BLaER1 (cell line): ENCODE data around the gene LMO2.
"Not testable (repeated sequence)": the region's sequence is repeated elsewhere in the genome, so short reads cannot be mapped to it uniquely, and the experiment has no call there.

Experiments
- H3K27ac ChIP-seq: shearing (Covaris generic); formaldehyde crosslinking; 2 replicates; pipeline ENCODE4 v1.8.1; 2022
- H3K27me3 ChIP-seq: shearing (Covaris generic); formaldehyde crosslinking; 2 replicates; pipeline ENCODE4 v1.8.1; 2022
- H3K36me3 ChIP-seq: shearing (Covaris generic); formaldehyde crosslinking; 2 replicates; pipeline ENCODE4 v1.8.1; 2022
- H3K4me1 ChIP-seq: shearing (Covaris generic); formaldehyde crosslinking; 2 replicates; pipeline ENCODE4 v1.8.1; 2022
- H3K4me2 ChIP-seq: shearing (Covaris generic); formaldehyde crosslinking; 2 replicates; pipeline ENCODE4 v1.8.1; 2022
- H3K4me3 ChIP-seq: shearing (Covaris generic); formaldehyde crosslinking; 2 replicates; pipeline ENCODE4 v1.8.1; 2022
- H3K9ac ChIP-seq: shearing (Covaris generic); formaldehyde crosslinking; 2 replicates; pipeline ENCODE4 v1.8.1; 2022
- H3K9me3 ChIP-seq: shearing (Covaris generic); formaldehyde crosslinking; 2 replicates; pipeline ENCODE4 v1.8.1; 2022
- H4K20me1 ChIP-seq: shearing (Covaris generic); formaldehyde crosslinking; 2 replicates; pipeline ENCODE4 v1.8.1; 2022
- Cebpa-rat ChIP-seq: shearing (Covaris generic); IDR thresholded peaks from 2 replicates; pipeline ENCODE4 v1.8.1; 2022

The LMO2 gene

DNA sequence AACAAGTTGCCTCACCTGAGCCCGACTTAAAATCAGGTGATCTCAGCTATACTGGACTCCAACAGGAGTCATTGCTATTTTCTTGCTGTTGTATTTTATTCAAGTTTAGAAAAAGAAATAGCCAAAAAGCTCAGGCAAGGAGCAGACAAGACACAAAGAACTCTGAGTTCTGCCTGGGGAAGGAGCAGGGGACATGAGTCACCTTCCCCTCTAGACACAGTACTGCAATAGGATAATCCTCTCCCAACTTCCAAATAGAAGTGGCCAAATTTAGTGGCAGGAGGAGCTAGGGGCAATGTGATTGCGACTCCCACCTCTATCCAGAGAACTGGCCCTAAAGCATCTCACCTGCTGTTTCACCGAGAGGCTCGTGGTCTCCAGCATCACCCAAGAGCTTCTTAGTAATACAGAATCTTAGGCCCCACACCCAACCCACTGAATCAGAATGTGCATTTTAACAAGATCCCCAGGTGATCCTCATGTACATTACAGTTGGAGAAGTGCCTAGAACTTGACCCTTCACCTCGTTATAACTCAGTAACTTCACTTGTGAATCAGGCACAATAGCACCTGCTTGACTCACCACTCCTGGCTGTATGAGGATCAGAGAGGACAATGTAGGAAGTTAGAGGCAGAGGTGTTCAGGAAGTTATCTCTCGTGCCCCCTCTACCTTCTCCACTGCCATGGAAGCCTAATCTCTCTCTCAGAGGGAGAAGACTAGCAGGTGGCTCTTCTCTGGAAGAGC lies 60.8 kb downstream of the LMO2 start:
- TF ChIP-seq Cebpa-rat: no peak
- Histone ChIP-seq H3K4me1 (peaks cover 9% of the 10 kb centered on the region), H4K20me1 (no peaks in the 10 kb centered on the region), H3K9ac (0 out of 2 replicates have a peak overlapping the region, but pooled peaks have one; percentile 2), H3K27me3 (0 out of 2 replicates have a peak, but pooled peaks cover 5% of the 10 kb centered on the region), H3K4me2 (peak overlapping the region; percentile 17), H3K9me3 (no peaks in the 10 kb centered on the region), H3K36me3 (no peaks in the 10 kb centered on the region), H3K4me3 (no peak overlapping the region), H3K27ac (no peak overlapping the region)

DNA sequence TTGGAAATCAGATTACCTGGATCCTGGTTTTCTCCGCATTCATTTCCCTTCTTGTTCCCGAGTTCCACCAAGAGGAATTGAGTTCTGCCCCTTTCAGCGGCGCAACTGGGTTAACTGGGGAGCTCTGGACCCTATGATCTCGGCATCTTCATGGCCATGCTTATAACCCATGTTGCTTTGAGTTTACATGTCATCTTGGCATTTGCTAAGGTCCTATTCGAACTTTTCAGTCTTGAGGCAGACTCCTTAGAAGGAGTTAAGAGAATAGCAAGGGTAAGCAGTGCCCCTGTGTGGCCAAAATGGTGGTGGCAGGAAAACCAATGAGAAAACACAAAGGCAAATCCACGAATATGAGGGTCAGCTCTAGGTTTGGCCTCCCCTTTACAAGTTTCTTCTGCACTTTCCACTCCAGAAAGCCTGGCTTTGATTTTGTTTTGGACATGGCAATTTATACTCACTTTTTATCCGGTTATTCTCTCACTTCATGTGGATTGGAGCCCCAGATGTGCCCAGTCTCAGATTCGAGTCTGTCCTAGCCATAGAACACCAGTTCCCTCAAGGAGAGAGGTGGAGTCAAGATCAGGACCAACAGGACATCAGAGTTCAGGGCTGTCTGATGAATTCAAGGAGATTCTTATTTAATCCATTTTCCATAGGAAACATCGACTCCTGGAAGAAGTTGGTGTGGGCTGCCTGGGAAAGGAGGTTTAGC lies 62.3 kb downstream of the LMO2 start:
- H3K36me3 ChIP-seq: no peaks in the 10 kb centered on the region
- no peaks in the 10 kb centered on the region for H3K9me3 ChIP-seq
- H3K27me3 ChIP-seq: 0 out of 2 replicates have a peak, but pooled peaks cover 5% of the 10 kb centered on the region
- no peak overlapping the region for H3K27ac ChIP-seq
- TF ChIP-seq Cebpa-rat: no peak
- no peak overlapping the region for H3K4me2 ChIP-seq
- H4K20me1 ChIP-seq: no peaks in the 10 kb centered on the region
- peaks cover 9% of the 10 kb centered on the region for H3K4me1 ChIP-seq
- no peak overlapping the region for H3K9ac ChIP-seq
- no peak overlapping the region for H3K4me3 ChIP-seq

DNA sequence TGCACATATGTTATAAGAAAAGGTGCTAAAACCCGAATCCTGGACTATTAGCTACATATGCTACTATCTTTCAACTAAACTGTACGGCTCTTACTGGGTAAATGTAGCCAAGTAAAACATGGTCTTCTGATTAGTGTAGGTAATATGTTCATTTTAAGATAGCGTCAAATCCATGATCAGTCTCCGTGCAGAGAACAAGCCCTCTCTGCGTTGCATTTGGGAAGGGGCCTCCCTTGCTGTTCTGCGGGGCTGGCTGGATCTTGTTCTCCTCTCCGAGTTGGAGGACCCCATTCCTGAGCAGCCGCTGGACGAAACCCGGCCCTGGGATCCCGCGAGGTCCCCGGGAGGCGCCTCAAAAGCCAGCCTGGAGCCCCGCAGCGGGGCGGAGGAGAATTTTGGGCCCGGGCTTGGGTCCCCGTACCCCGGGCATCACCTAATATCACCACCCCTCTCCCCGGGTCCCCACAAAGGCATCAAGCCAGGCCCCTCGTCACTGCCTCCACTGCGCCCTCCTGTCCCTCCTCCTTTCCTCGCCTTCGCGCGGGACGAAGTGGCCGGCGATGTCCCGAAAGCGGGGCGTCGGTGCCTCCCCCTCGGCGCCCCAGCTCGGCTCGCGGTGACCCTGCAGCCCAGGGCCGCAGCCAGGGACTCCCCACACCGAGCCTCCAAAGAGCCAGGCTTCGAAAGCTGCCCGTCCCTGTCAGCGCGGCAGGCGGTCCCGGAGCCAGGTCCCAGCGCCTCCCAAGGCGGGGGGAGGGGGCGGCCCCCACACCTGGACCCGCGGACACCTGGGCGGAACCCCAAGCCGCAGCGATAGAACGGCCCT lies 63.1 kb downstream of the LMO2 start:
- H4K20me1 ChIP-seq: no peaks in the 10 kb centered on the region
- H3K4me3 ChIP-seq: no peak overlapping the region
- no peaks in the 10 kb centered on the region for H3K36me3 ChIP-seq
- peaks cover 9% of the 10 kb centered on the region for H3K4me1 ChIP-seq
- H3K4me2 ChIP-seq: no peak overlapping the region
- no peaks in the 10 kb centered on the region for H3K9me3 ChIP-seq
- H3K27me3 ChIP-seq: 0 out of 2 replicates have a peak, but pooled peaks cover 5% of the 10 kb centered on the region
- TF ChIP-seq Cebpa-rat: no peak
- no peak overlapping the region for H3K9ac ChIP-seq
- H3K27ac ChIP-seq: no peak overlapping the region

DNA sequence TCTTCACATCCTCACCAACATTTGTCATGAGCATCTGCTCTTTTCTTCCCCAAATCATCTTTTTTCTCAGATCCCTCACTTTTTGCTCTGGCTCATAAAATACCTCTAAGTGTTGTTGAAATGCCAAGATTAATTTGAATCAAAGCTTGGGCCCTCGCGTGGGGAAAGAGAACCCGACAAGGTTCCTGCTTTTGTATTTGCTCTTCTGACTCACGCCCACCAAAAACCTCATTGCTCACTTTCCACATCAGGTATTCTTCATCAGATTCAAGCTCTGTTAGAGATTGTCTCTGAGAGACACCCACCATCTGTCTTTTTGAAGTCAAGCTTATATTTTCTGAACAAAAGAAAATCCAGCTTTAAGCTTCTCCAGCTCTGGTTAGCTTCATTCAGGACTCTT lies 64.7 kb downstream of the LMO2 start:
- Histone ChIP-seq H3K4me3 (no peak overlapping the region), H4K20me1 (no peaks in the 10 kb centered on the region), H3K4me2 (no peak overlapping the region), H3K27ac (no peak overlapping the region), H3K27me3 (0 out of 2 replicates have a peak, but pooled peaks cover 5% of the 10 kb centered on the region), H3K4me1 (peaks cover 9% of the 10 kb centered on the region), H3K9ac (no peak overlapping the region), H3K9me3 (no peaks in the 10 kb centered on the region), H3K36me3 (no peaks in the 10 kb centered on the region)
- no peak for TF ChIP-seq Cebpa-rat

DNA sequence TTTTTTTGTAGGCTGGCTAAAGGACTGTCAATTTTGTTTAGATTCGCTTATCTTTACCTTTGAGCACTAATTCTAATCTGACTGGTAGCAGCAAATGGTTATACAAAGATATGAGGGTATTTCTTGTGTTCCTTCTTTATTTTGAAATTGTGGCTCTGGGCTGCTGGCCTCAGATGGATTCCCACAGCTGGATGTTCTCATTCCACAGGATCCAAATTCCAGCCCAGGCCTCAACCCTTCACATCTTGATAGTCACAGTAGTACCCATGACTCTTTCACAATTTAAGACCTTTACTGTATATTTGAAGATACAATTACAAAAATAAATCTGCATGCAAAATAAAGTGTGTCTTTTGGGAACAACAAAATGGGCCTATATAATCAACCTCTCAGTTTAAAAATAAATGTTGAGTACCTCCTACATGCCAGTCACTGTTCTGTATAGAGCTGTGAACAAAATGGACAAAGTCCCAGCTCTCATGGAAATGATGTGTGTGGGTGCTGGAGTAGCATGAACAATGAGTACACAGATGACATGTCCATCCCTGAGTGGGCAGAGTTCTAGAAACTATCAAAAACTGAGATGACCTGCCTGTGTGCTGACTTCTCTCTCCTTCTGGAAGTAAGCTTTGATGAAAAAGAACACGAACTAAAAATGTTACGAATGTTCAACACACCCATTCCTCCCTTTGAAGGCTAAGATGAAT lies 65.9 kb downstream of the LMO2 start:
- no peaks in the 10 kb centered on the region for H3K9me3 ChIP-seq
- no peak overlapping the region for H3K9ac ChIP-seq
- 0 out of 2 replicates have a peak, but pooled peaks cover 5% of the 10 kb centered on the region for H3K27me3 ChIP-seq
- no peaks in the 10 kb centered on the region for H4K20me1 ChIP-seq
- TF ChIP-seq Cebpa-rat: no peak
- no peak overlapping the region for H3K4me2 ChIP-seq
- H3K36me3 ChIP-seq: no peaks in the 10 kb centered on the region
- peaks cover under 1% of the 10 kb centered on the region; the same call in 1 of the 2 replicates for H3K4me1 ChIP-seq
- no peak overlapping the region for H3K27ac ChIP-seq
- no peak overlapping the region for H3K4me3 ChIP-seq

DNA sequence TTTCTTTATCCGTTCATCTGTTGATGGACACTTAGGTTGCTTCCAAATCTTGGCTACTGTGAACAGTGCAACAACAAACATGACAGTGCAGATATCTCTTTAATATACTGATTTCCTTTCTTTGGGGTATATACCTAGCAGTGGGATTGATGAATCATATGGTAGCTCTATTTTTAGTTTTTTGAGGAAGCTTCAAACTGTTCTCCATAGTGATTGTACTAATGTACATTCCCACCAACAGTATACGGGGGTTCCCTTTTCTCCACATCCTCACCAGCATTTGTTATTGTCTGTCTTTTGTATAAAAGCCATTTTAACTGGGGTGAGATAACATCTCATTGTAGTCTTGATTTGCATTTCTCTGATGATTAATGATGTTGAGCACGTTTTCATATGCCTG lies 68.9 kb downstream of the LMO2 start:
- H3K27me3 ChIP-seq, H4K20me1 ChIP-seq, H3K9ac ChIP-seq, H3K9me3 ChIP-seq, H3K4me1 ChIP-seq, H3K27ac ChIP-seq, H3K4me3 ChIP-seq, H3K36me3 ChIP-seq, H3K4me2 ChIP-seq: not testable (repeated sequence)

DNA sequence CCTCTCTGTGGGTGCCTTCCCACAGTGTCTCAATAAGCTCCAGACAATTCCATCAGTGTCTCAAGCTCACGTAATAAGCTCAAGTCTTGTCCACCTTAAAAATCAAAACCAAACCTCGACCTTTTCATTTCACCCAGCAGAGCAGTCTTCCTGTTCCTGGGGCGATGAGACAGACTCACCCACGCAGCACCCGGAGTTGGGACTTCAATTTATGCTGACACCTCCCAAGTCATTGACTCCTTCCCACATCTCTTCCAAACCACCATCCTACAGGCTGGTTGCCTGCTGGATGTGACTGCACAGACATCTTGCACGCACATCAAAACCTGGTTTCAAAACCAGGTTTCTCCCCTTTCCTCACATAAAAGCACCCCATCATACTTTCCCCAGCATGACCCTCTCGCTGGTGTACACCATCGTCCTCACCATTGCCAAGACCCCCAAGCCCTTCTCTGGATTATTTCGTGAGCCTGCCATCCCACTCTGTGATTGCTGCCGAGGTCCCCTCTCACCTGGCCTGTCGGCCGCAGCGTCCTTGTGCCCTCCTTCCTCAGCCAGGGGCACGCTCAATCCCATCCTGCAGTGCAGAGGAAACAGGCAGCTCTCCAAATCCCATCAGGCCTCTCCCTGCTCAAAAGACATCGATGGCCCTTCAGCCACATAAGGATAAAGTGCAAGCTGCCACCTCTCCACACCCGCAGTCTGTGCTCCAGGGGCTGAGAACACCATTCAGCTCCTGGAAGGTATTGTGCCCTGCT lies 72.4 kb downstream of the LMO2 start:
- Histone ChIP-seq H3K36me3 (no peaks in the 10 kb centered on the region), H4K20me1 (no peaks in the 10 kb centered on the region)

More for the DNA sequence above, 72.4 kb downstream of the LMO2 start:
- no peak overlapping the region for H3K9ac ChIP-seq
- no peaks in the 10 kb centered on the region for H3K9me3 ChIP-seq
- H3K4me3 ChIP-seq: no peak overlapping the region
- H3K4me2 ChIP-seq: no peak overlapping the region
- H3K27ac ChIP-seq: no peak overlapping the region
- no peak for TF ChIP-seq Cebpa-rat
- H3K27me3 ChIP-seq: no peaks in the 10 kb centered on the region
- H3K4me1 ChIP-seq: no peaks in the 10 kb centered on the region
